HL-60 (cell line): ENCODE measurements around the gene KHDC1.
"Not testable (repeated sequence)": the region's sequence is repeated elsewhere in the genome, so short reads cannot be mapped to it uniquely, and the experiment has no call there.

ENCODE experiments used
- CTCF ChIP-seq: IDR thresholded peaks from one replicate; pipeline ENCODE4 v1.5.1; 2011; ENCODE audit warnings: low read length, control low read depth, inconsistent platforms; ENCODE audit not compliant: insufficient read depth
- POLR2AphosphoS5 ChIP-seq: IDR thresholded peaks from 2 replicates; pipeline ENCODE4 v1.6.1; 2012; ENCODE audit warnings: low read depth
- REST ChIP-seq: IDR thresholded peaks from 2 replicates; pipeline ENCODE4 v1.6.1; 2012; ENCODE audit warnings: low read depth; ENCODE audit not compliant: insufficient replicate concordance

DNA sequence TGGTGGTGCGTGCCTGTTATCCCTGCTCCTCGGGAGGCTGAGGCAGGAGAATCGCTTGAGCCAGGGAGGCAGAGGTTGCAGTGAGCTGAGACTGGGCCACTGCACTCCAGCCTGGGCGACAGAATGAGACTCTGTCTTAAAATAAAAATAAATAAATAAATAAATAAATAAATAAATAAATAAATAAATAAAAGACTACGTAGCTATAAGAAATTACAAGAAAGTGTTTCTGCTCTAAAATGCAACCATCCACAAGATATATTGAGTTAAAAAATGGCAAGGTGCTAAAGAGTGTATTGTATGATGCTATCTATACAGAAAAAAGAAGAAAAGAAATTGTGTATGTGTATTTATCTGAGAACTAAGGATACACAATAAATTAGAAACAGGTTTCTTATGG, 8.7 kb downstream of the KHDC1 start:
- not testable (repeated sequence) for TF ChIP-seq CTCF, REST, POLR2AphosphoS5
